IMR-90 (cell line): Measurements from ENCODE around the gene OR5B3.

Experiments used
- CTCF ChIP-seq: conservative IDR thresholded peaks from 2 replicates; pipeline ENCODE4 v1.5.1; 2012; ENCODE audit warnings: mild to moderate bottlenecking, low read depth, low read length, improper control_type of control experiment
- MXI1 ChIP-seq: IDR thresholded peaks from 2 replicates; pipeline ENCODE4 v1.6.1; 2012; ENCODE audit warnings: low read depth, mild to moderate bottlenecking, low read length, moderate library complexity, borderline replicate concordance
- POLR2A ChIP-seq: IDR thresholded peaks from 2 replicates; pipeline ENCODE4 v1.6.1; 2012; ENCODE audit warnings: mild to moderate bottlenecking, low read depth, low read length
- RFX5 ChIP-seq: IDR thresholded peaks from 2 replicates; pipeline ENCODE4 v1.8.0; 2012; ENCODE audit warnings: low read depth, mild to moderate bottlenecking, low read length, moderate library complexity
- USF2 ChIP-seq: fragments of 150-350 bp; IDR thresholded peaks from 2 replicates; pipeline ENCODE4 v1.6.1; 2017; ENCODE audit warnings: mild to moderate bottlenecking, antibody characterized with exemption, low read length, low read depth

GRCh38 chr11:58446294-58446693, 39.6 kb upstream of the OR5B3 start:
- no peak for TF ChIP-seq CTCF
- no peak for TF ChIP-seq POLR2A
- TF ChIP-seq RFX5 = no peak
- no peak for TF ChIP-seq USF2
- TF ChIP-seq MXI1 = no peak
